Loucy (cell line): ENCODE results near the gene C1orf122.

Experiments
- CTCF ChIP-seq: fragments of 200-600 bp; sonication (generic); conservative IDR thresholded peaks from 2 replicates; pipeline ENCODE4 v1.5.1; 2014; ENCODE audit warnings: mild to moderate bottlenecking, antibody characterized with exemption, low read length
- EZH2phosphoT487 ChIP-seq: fragments of 200-600 bp; IDR thresholded peaks from 2 replicates; pipeline ENCODE4 v1.6.1; 2018; ENCODE audit warnings: antibody characterized with exemption, mild to moderate bottlenecking, moderate library complexity, borderline replicate concordance

- no peak for TF ChIP-seq CTCF
- TF ChIP-seq EZH2phosphoT487 = no peak
Observed at GRCh38 chr1:37849480-37849879, 41.9 kb downstream of the C1orf122 start.
